Measurements from ENCODE around the gene MPRIP. TPM values are rescaled to one million over a fixed set of nuclear protein-coding genes. Genes with fewer than 3 reads are reported as not detected.
A peak's percentile ranks its signal among the peaks of the same experiment; 100 is the strongest.

The MPRIP gene
- total RNA-seq, 1 donor, result 127 TPM

- DNase-seq (ENCODE audit: low read depth in 2 of 3, low spot score in 2 of 3), result no peak
Observed at GRCh38 chr17:17140590-17140980, 98.3 kb downstream of the MPRIP start.

- no peak for DNase-seq (ENCODE audit: low read depth in 2 of 3, low spot score in 2 of 3)
Observed at GRCh38 chr17:17141279-17141678, 99.0 kb downstream of the MPRIP start.

GRCh38 chr17:17141860-17142552 lies 99.7 kb downstream of the MPRIP start:
- DNase-seq (ENCODE audit: low read depth in 2 of 3, low spot score in 2 of 3), result peak; percentile 26 to 48 (median 31)

- no peak for DNase-seq (ENCODE audit: low read depth in 2 of 3, low spot score in 2 of 3)
Observed at GRCh38 chr17:17142556-17142955, 100.3 kb downstream of the MPRIP start.

- no peak for DNase-seq (ENCODE audit: low read depth in 2 of 3, low spot score in 2 of 3)
Observed at GRCh38 chr17:17143501-17143900, 101.2 kb downstream of the MPRIP start.

- no peak for DNase-seq (ENCODE audit: low read depth in 2 of 3, low spot score in 2 of 3)
Observed at GRCh38 chr17:17144061-17144460, 101.8 kb downstream of the MPRIP start.

GRCh38 chr17:17144916-17145665 lies 102.8 kb downstream of the MPRIP start:
- DNase-seq (ENCODE audit: low read depth in 2 of 3, low spot score in 2 of 3), result no peak

GRCh38 chr17:17146786-17147406 lies 104.6 kb downstream of the MPRIP start:
- DNase-seq (ENCODE audit: low read depth in 2 of 3, low spot score in 2 of 3), result peak in 2 of 3 donors; percentile 33 to 53

GRCh38 chr17:17147821-17148220 lies 105.6 kb downstream of the MPRIP start:
- DNase-seq (ENCODE audit: low read depth in 2 of 3, low spot score in 2 of 3), result no peak

GRCh38 chr17:17149520-17150447 lies 107.5 kb downstream of the MPRIP start:
- DNase-seq (ENCODE audit: low read depth in 2 of 3, low spot score in 2 of 3), result no peak

GRCh38 chr17:17150448-17150800 lies 108.2 kb downstream of the MPRIP start:
- no peak for DNase-seq (ENCODE audit: low read depth in 2 of 3, low spot score in 2 of 3)

- no peak for DNase-seq (ENCODE audit: low read depth in 2 of 3, low spot score in 2 of 3)
Observed at GRCh38 chr17:17151055-17151454, 108.8 kb downstream of the MPRIP start.

- DNase-seq (ENCODE audit: low read depth in 2 of 3, low spot score in 2 of 3), result no peak
Observed at GRCh38 chr17:17151541-17151940, 109.3 kb downstream of the MPRIP start.

GRCh38 chr17:17151962-17152361 lies 109.7 kb downstream of the MPRIP start:
- peak in 2 of 3 donors; percentile 81 to 87 for DNase-seq (ENCODE audit: low read depth in 2 of 3, low spot score in 2 of 3)

GRCh38 chr17:17152385-17152784 lies 110.1 kb downstream of the MPRIP start:
- peak in 1 of 3 donors; percentile 16 for DNase-seq (ENCODE audit: low read depth in 2 of 3, low spot score in 2 of 3)

GRCh38 chr17:17153071-17153470 lies 110.8 kb downstream of the MPRIP start:
- no peak for DNase-seq (ENCODE audit: low read depth in 2 of 3, low spot score in 2 of 3)

- no peak for DNase-seq (ENCODE audit: low read depth in 2 of 3, low spot score in 2 of 3)
Observed at GRCh38 chr17:17153709-17154108, 111.5 kb downstream of the MPRIP start.

- no peak for DNase-seq (ENCODE audit: low read depth in 2 of 3, low spot score in 2 of 3)
Observed at GRCh38 chr17:17154556-17154955, 112.3 kb downstream of the MPRIP start.

- DNase-seq (ENCODE audit: low read depth in 2 of 3, low spot score in 2 of 3), result no peak
Observed at GRCh38 chr17:17154981-17155380, 112.7 kb downstream of the MPRIP start.

- DNase-seq (ENCODE audit: low read depth in 2 of 3, low spot score in 2 of 3), result no peak
Observed at GRCh38 chr17:17155568-17155967, 113.3 kb downstream of the MPRIP start.

- DNase-seq (ENCODE audit: low read depth in 2 of 3, low spot score in 2 of 3), result no peak
Observed at GRCh38 chr17:17156107-17156506, 113.8 kb downstream of the MPRIP start.

All from hematopoietic multipotent progenitor cell (in vitro differentiated cells).